GM19438 (cell line): ENCODE data around the gene USHBP1.

Experiments
- ATAC-seq: cut with Tn5 transposase; IDR thresholded peaks from one replicate; pipeline ENCODE4 v1.9.1; 2021; ENCODE audit warnings: low read depth; ENCODE audit not compliant: unreplicated experiment

USHBP1 gene

DNA sequence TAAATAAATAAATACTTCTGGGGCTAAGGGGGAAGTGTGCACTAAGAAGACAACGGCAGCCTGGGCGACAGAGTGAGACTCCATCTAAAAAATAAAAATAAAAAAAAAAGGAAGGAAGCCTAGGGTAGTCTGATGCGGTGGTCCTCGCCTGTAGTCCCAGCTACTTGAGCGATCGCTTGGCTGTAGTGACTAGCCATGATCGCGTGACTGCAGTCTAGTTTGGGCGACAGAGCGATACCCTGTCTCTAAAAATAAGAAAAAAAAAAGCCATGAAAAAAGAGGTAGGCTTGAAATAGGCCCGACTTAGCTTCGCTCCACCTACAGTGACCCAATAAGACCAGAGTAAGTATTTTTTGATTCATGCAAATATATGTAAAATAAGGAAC is 2.0 kb upstream of the USHBP1 start:
- ATAC-seq: no peak

DNA sequence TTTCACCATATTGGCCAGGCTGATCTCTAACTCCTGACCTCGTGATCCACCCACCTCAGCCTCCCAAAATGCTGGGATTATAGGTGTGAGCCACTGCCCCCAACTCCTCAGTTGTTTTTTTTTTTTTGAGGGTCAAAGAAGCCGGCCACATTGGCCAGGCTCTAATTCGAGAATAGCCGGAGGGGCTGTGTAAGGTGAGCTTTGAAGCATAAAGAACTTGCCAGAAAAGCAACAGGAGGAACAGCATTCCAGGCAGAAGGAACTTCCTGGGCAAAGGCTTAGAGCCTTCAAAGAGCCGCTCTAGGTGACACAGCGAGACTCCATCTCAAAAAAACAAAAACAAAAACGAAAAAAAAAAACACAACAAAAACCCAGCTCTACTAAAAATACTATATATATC is 1.5 kb upstream of the USHBP1 start:
- ATAC-seq: no peak

DNA sequence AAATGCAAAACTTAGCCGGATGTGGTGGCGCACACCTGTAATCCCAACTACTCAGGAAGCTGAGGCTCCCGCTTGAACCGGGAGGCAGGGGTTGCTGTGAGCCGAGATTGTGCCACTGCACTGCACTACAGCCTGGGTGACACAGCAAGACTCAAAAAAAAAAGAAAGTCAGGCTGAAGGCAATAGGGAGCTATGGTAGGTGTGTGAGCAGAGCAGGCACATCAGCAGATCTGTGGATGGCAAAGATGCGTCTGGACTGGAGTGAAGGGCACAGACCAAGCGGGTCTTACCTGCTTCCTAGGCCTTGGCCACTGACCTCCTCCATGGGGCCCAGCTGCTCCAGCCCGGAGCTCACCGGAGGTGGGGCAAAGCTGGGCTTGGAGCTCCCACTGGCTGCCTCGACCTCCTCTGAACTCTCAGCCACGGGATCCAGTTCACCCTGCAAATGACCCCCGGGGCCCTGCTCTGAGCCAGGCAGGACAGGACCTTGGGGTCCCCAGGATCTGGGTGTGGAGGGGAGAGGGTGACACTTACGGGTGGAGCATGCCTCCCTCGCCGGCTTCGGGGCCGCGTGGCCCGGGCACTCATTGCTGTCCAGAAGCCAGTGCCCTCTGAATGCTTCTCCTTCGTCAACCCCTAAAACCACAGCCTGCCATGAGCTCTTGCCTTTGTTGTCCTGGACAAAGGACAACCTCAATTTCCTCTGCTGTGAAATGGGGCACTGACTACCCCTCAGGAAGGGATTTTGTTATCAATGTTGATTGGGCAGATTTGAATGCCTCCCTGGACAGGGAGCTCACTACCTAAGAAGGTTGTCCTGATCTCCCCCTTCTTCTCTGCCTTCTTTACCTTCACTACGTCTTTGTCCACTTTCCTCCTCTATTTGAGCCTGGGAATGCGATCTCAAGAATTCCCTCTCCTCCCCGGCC is 569 bp downstream of the USHBP1 start:
- ATAC-seq: no peak

DNA sequence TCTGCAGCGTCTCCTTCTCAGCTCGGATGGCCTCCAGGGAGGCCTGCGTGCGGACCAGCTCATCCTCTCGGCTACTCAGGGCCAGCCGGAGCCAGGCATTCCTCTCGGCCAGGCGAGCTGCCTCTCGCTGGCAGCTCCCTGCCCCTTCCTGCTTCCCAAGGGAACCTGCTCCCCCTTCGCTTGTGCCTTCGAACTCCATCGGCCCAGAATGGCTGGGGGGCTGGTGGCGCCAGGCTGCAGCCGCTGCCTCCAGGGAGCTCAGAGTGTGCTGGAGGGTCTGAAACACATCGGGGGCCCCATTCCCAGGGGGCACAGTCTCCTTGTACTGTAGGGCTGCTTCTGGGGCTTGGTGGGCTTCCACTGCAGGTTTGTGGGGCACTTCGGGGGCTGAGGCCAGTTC is 2.0 kb downstream of the USHBP1 start:
- ATAC-seq: no peak

DNA sequence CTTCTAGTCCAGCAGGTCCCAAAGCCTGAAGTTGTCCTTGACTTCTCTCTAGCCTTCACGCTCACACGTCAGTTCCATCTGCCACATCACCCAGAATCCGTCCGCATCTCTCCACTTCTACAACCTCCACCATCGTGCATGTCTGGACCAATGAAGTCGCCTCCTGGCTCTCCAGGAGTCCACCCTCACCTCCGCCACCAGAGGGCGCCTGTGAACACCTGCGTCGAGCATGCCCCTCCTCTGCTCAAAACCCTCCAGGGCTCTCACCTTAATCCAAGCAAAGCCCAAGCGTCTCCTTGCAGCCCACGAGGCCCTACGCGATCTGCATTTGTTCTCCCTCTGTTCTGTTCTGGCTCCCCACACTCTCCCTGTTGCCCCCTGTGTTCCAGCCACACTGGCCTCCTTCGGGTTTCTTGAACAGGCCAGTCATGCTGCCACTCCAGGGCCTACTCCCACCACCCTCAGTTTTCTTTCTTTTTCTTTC is 3.7 kb downstream of the USHBP1 start:
- peak; percentile 83 for ATAC-seq

DNA sequence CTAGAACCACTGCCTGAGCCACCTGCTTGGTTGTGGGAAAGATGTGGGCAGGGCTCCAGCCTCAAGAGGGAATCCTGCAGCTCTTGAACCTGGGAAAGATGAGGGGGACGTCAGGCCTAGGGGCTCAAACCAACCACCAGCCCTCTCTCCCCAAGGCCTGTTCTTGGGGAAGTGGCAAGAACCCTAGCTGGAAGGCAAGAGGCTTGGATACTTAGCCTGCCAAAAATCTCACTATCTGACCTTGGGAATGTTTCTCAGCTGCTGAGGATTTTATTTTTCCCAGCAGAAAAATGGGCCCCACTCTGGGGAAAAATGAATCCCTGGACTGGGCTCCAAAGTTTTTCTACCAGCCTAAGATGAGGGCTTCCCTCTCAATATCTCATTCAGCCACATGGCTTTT is 4.6 kb downstream of the USHBP1 start:
- ATAC-seq: no peak

DNA sequence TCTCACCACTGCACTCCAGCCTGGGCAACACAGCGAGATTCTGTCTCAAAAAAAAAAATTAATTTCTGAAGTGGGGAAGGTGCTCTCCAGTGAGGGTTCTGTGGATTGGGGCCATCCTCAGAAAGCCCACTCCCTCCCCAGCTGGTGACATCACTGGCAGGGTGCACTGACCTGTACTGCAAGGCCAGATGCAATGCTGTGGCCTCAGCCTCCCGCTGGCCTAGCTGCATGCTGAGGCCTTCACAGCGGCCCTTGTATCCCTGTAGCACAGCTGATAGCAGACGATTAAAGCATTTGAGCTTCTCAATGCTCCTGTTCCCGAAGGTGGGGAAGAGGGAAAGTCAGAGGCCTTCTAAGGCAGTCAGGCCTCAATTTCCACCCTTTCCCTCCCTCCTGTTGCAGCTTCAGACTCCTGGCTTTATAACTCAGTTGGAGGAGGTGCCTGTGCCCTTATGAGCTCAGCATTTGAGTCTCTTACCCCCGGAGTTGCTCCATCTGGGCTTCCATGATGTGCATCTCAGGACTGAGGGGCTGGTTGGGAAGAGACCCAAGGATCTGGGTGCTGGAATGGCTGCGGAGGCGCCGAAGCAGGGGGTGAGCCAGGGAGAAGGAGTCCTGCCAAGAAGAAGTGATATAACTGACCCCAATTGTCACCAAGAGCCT is 5.3 kb downstream of the USHBP1 start:
- no peak for ATAC-seq

DNA sequence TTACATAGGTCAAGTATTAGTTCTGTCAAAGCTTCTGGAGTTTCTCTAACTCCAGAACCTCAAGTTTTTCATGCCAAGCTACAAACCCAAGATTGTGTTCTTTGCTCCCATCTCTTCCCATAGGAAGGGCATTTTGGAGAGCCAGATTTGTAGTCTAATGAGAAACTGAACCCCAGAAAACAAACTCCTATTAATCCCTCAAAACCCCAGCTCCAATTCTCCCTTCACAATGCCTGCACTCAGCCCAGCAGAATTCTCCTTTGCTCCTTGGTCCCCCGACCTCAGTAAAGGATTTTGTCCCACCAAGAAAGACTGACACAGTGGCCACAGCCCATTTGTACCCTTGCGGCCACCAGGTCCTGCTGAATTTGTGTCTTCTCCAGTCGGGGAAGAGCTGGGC is 8.4 kb downstream of the USHBP1 start:
- no peak for ATAC-seq

DNA sequence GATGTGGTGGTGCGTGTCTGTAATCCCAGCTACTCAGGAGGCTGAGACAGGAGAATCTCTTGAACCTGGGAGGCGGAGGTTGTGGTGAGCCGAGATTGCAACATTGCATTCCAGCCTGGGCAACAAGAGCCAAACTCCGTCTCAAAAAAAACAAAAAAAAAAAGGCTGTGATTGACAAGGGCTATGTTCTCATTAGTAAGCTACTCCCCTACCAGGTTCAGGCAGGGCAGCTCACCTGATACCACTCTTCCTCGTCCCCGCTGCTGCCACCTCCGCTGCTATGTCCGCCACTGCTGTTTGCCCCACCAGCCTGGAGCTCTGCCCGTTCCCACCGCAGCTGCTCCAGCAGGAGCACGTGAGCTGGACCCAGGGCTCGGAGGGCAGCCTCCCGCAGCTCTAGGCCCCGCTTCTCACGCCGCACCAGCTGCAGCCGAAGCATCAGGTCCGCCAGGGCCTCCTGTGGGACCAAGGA is 9.4 kb downstream of the USHBP1 start:
- ATAC-seq: no peak

DNA sequence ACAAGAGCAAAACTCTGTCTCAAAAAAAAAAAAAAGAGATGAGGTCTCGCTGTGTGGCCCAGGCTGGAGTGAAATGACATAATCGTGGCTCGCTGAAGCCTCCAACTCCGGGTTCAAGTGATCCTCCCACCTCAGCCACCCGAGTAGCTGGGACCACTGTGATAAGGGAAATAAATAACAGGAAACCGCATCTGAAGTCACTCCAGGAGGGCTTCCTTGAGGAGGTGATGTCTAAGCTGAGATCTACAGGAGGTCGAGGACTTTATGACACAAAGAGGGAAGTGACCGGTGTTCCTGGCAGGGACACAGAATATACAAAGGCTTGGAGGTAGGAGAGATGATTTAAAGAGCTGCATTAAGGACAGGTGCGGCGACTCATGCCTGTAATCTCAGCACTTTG is 9.9 kb downstream of the USHBP1 start:
- no peak for ATAC-seq

DNA sequence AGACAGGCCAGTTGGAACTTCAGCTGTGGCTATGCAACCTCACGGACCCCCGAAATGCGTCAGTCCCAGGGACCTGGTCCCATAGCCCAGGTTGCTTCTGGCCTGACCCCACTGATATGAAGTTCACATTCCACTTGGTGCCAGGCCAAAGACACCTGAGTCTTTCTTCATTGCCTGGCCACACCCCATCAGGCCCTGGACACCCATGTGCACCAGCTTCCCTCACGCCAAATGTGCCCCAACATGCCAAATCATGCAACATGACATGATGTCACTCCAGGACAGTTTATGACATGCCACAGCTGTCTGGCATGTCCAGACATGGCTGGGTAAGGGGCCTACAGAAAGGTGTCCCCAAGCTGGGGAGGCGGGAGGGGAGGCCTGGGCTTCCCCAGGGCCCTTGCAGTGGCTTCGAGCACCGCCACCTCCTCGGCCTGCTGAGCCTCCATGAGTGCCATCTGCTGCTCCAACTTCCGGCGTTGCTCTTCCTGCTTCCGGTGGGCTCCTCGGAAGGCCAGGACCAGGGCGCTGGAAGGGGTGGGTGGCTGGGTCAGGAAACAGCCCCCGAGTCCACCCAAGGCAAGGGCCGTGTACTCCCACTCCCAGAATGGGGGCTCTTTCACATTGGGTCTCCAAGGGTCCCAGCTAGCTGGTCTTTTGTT is 14.5 kb downstream of the USHBP1 start:
- ATAC-seq: no peak

DNA sequence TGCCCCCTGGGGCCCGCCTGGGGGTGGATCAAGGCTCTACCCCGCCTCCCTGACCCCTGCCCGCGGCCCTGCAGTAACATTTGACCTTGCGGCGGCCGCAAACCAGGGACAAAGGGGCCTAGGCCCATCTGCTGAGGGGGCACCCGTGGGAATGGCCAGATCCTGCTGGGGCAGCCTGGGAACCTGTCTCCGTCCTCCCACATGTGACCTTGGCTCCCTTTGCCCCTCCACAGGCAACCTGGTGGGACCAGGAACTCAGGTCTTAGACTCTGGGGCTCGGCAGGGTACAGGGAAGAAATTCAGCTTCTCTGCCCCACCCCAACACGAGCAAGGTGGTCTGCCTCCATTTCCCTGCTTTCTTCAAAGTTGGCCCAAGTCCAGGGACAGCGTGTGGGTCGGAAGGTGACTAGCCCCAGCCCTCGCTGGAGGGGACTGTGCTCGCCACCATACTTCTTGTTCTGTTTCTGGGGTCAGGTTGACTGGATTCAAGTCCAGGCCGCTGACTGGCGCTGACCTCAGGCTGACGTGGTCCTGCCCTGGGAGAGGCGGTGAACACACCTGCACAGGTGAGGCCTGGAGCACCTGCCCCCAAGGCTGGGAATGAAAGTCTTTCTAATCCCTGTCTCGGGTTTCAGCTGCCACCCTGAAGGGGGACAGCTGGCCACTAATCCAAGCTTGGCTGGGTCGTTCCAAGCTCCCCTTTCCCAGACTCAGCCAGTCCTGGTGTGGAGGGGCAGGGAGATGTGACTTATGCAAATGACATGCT is 16.4 kb downstream of the USHBP1 start:
- no peak for ATAC-seq

DNA sequence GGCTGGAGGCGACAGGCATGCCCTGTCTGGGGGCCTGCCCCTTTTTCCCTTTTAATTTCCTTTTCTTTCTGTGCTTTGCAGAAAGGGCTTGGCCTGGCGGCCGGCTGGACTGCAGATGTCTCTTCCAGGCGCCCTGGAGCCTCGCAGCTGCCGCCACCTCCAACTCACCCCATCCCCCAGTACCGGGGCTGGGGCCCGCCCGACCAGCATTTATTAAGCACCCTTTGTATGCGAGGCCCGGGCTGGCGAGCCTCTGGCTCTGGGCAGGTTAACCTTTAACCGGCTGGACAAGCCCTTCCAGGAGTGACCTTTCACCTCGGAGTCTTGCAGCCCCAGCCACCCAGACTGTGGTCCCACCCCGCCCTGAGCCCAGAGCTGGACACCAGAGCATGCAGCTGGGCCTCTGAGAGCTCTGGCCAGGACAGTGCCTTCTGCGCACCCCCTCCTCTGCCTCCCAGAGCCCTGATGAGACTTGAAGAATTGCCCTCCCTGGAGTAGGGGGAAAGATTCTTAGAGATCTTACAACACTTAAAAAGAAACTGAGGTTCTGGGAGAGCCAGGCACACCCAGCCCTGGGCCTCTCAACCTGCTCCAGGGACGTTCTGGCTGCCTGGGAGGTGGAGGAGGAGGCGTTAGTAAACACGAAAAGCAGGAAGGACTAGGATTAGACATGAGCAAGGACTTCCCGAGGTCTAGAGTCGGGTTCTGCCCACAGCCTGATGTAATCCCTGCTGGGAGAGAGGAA is 17.7 kb downstream of the USHBP1 start:
- no peak for ATAC-seq

DNA sequence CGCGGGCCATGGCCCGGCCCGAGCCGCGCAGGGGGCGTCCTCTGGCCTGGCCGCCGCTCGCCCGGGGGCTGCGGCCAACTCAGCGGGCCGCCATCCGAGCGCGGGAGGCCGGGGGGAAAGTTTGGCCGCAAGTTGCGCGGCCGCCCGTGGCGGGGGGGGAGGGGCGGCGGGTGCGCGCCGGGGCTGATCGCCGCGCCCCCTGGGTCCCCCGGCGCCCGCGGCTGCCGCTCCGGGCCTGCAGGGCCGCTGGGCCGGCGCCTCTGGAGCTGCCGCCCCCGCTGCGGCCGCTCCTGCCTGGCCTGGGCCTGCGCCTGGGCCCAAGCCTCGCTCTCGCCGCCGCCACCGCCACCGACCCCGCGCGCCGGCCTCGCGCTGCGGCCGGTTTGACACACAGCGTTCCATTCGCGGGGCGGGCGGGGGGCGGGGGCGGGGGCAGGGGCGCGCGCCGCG is 19.0 kb downstream of the USHBP1 start, which contains the start of gene NR2F6:
Gene NR2F6, minus strand, starts transcription at position 385 of the 450 bp plus-strand sequence. CDS start 699 bp downstream, outside the sequence.
- ATAC-seq: no peak

DNA sequence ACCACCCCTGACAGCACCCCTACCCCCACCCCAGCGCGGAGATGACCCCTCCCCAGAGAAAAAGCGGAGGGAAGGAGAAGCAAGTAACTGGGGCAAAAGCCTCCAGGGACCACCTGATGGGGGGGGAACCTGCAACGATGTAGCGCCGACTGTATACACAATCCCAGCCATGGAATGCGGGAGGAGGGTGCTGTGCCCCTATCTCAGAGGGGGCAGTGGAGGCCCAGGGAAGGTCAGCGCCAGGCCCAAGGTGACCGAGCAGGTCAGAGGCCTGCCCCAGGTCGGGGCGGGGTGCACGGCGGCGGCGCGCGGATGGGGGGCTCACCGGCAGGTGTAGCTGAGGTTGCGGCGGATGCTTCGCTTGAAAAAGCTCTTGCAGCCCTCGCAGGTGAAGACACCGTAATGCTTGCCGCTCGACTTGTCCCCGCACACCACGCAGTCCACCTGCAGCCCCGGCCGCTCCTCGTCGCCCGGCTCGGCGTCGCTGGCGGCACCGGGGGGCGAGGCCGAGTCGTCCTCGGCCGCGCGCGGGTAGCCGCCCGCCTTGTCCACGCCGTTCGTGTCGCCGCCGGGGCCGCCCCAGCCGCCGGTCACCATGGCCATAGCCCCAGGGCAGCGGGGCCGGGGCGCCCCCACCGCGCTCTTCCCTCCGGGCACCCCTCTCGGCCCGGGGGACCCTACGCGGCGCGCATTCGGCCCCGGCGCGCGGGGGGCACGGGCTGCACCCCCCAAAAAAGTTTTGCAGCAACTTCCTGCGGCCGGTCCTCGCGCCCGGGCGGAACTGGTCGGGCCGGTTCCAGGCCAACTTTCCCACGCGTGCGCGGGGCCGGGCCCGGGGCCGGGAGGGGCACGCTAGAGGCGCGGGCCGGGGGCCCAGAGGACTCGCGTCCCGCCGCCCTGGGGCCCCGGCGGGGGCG is 19.7 kb downstream of the USHBP1 start:
- ATAC-seq: no peak

DNA sequence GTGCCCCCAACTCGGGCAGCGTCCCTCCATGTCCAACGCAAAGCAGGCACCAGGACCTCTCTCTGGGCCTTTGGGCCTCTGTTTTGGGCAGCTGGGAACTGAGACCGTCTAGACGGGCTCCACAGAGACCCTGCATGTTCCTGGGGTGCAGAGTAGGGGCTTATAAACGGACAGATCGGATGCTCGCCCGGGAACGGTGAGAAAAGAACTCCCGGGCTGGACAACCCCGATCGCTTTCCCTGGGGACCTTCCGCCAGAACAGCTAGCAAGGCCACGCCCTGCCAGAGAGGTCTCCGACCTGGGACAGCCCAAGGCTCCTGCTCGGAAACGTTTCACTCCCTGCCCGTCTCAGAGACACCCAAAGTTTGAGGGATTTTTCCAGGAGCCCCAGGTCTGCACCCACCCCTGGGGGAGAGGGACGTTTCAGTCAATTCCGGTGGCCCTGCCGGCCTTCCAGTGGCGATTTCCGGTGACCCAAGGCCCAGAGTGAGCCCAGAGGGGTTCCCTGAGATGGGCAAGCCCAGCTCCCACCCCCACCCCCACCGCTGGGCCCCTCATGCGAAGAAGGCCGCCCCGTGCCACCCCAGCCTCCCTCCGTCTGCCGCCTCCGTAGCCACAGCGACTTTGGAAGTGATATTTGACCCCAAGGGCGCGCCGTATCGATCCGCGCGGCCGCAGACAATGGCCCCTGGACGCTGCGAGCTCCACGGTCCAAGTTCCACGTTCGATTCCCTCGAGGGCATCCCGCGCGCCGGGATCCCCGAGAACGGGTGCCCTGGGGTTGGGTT is 20.5 kb downstream of the USHBP1 start:
- ATAC-seq: no peak

DNA sequence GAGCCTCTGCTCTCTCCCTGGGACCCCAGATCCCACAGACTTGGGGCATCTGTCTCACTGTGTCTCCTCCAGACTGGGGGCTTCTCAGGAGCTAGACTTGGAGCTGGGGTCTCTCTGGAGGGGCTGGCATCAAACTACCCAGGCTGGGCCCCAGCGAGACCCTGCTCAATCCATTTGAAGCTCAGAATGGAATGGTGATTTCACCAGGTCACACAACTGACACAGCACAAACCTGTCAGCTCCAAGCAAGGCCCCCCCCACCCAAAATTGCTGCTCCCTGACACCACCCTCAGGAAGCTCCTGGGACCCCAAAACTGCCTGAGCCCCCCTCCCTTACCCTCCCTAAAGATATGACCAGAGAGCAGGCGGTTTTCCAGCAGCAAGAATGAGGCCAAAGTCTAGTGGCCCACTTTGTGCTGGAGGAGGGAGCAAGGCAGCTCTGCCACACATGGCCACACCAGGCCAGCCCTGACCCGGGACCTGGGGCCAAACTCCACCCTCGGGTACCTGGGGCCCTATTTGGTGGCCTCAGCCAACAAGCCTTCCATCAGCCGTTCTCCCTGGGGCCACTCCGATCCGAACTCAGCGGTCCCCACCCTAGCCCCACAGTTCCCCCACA is 21.2 kb downstream of the USHBP1 start:
- ATAC-seq: no peak
